Osteoblast (primary cell): ENCODE results near the gene ZNF440. TPM values are rescaled to one million over a fixed set of nuclear protein-coding genes. Genes with fewer than 3 reads are reported as not detected.
A peak's percentile ranks its signal among the peaks of the same experiment; 100 is the strongest.
"Not testable (repeated sequence)": the region's sequence is repeated elsewhere in the genome, so short reads cannot be mapped to it uniquely, and the experiment has no call there.

Experiments used
- DNase-seq: peaks from one replicate; pipeline ENCODE4 v3.0.0; 2011; ENCODE audit warnings: low spot score, mixed read lengths; ENCODE audit not compliant: insufficient read length; ENCODE audit errors: missing footprints
- H2AFZ ChIP-seq: 2 replicates; pipeline ENCODE4 v1.6.0; 2011; ENCODE audit warnings: mild to moderate bottlenecking, low read length
- H3K27ac ChIP-seq: 2 replicates; pipeline ENCODE4 v1.5.1; 2011; ENCODE audit warnings: mild to moderate bottlenecking, low read depth, low read length, moderate library complexity
- H3K27me3 ChIP-seq: 2 replicates; pipeline ENCODE4 v1.6.0; 2012; ENCODE audit warnings: mild to moderate bottlenecking, control low read depth, inconsistent platforms, low read length, moderate library complexity; ENCODE audit not compliant: insufficient read depth
- H3K36me3 ChIP-seq: 2 replicates; pipeline ENCODE4 v1.5.1; 2011; ENCODE audit warnings: mild to moderate bottlenecking, low read length, control low read depth, moderate library complexity; ENCODE audit not compliant: insufficient read depth
- H3K4me1 ChIP-seq: 2 replicates; pipeline ENCODE4 v1.5.1; 2011; ENCODE audit warnings: mild to moderate bottlenecking, low read length, control low read depth, moderate library complexity; ENCODE audit not compliant: insufficient read depth
- H3K4me2 ChIP-seq: 2 replicates; pipeline ENCODE4 v1.6.0; 2011; ENCODE audit warnings: mild to moderate bottlenecking, low read length; ENCODE audit not compliant: insufficient read depth
- H3K4me3 ChIP-seq: fragments of 200-600 bp; sonication (generic); 3 replicates; pipeline ENCODE4 v1.5.1; 2012; ENCODE audit warnings: mild to moderate bottlenecking, low read length, inconsistent platforms; ENCODE audit not compliant: insufficient read depth
- H3K79me2 ChIP-seq: 2 replicates; pipeline ENCODE4 v1.6.0; 2012; ENCODE audit warnings: mild to moderate bottlenecking, low read length, control low read depth, inconsistent platforms; ENCODE audit not compliant: insufficient read depth
- H3K9me3 ChIP-seq: 2 replicates; pipeline ENCODE4 v1.5.1; 2011; ENCODE audit warnings: low read depth, low read length, control low read depth
- H4K20me1 ChIP-seq: 2 replicates; pipeline ENCODE4 v1.6.0; 2012; ENCODE audit warnings: mild to moderate bottlenecking, low read length, control low read depth; ENCODE audit not compliant: insufficient read depth
- total RNA-seq: library from RNA; depleted of rRNA; stranded (reverse); fragments of >200 nt; gene quantifications from 2 replicates; pipeline ENCODE4 v1.2.3, GENCODE V29; 2012
- TF ChIP-seq, protein P1 (sequence below): IDR thresholded peaks from 2 replicates; pipeline ENCODE4 v1.5.1; 2011; ENCODE audit warnings: mild to moderate bottlenecking, low read depth, low read length, moderate library complexity; ENCODE audit errors: extremely low read depth

ZNF440 gene
- total RNA-seq, 1 donor = 11.2 TPM

DNA sequence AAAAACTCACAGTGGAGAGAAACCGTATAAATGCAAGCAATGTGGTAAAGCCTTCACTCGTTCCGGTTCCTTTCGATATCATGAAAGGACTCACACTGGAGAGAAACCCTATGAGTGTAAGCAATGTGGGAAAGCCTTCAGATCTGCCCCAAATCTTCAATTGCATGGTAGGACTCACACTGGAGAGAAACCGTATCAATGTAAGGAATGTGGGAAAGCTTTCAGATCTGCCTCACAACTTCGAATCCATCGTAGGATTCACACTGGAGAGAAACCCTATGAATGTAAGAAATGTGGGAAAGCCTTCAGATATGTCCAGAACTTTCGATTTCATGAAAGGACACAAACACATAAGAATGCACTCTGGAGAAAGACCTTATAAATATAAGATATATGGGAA lies 54.1 kb downstream of the ZNF440 start:
- H2AFZ ChIP-seq = no peak overlapping the region
- TF ChIP-seq, protein P1, sequence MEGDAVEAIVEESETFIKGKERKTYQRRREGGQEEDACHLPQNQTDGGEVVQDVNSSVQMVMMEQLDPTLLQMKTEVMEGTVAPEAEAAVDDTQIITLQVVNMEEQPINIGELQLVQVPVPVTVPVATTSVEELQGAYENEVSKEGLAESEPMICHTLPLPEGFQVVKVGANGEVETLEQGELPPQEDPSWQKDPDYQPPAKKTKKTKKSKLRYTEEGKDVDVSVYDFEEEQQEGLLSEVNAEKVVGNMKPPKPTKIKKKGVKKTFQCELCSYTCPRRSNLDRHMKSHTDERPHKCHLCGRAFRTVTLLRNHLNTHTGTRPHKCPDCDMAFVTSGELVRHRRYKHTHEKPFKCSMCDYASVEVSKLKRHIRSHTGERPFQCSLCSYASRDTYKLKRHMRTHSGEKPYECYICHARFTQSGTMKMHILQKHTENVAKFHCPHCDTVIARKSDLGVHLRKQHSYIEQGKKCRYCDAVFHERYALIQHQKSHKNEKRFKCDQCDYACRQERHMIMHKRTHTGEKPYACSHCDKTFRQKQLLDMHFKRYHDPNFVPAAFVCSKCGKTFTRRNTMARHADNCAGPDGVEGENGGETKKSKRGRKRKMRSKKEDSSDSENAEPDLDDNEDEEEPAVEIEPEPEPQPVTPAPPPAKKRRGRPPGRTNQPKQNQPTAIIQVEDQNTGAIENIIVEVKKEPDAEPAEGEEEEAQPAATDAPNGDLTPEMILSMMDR = no peak
- H3K79me2 ChIP-seq = no peaks in the 10 kb centered on the region
- H4K20me1 ChIP-seq = no peaks in the 10 kb centered on the region
- peaks cover 8% of the 10 kb centered on the region for H3K36me3 ChIP-seq
- no peaks in the 10 kb centered on the region for H3K4me1 ChIP-seq
- no peak for DNase-seq
- H3K9me3 ChIP-seq = peaks cover 33% of the 10 kb centered on the region
- H3K27ac ChIP-seq = no peak overlapping the region
- H3K4me3 ChIP-seq = no peak overlapping the region
- H3K4me2 ChIP-seq = no peak overlapping the region
- no peaks in the 10 kb centered on the region for H3K27me3 ChIP-seq

DNA sequence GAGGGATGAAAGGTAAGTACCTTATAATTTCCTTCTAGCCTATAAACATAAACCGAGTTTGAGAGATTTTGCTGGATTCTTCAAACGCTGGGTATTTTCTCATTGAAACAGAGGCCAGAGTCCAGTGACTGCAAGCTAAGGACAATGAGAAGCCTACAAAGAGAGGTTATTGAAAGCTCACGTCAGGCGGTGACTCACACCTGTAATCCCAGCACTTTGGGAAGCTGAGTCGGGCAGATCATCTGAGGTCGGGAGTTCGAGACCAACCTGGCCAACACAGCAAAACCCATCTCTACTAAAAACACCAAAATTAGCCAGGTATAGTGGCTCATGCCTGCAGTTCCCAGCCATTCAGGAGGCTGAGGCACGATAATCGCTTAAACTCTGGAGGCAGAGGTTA lies 58.6 kb downstream of the ZNF440 start:
- H3K4me1 ChIP-seq = no peaks in the 10 kb centered on the region
- H2AFZ ChIP-seq = no peak overlapping the region
- no peaks in the 10 kb centered on the region for H3K27me3 ChIP-seq
- H3K4me2 ChIP-seq = no peak overlapping the region
- no peaks in the 10 kb centered on the region for H3K79me2 ChIP-seq
- H3K36me3 ChIP-seq = peaks cover 6% of the 10 kb centered on the region
- H3K27ac ChIP-seq = no peak overlapping the region
- H3K4me3 ChIP-seq = no peak overlapping the region
- H4K20me1 ChIP-seq = no peaks in the 10 kb centered on the region
- TF ChIP-seq, protein P1 = no peak
- DNase-seq = no peak
- H3K9me3 ChIP-seq = peaks cover 21% of the 10 kb centered on the region

DNA sequence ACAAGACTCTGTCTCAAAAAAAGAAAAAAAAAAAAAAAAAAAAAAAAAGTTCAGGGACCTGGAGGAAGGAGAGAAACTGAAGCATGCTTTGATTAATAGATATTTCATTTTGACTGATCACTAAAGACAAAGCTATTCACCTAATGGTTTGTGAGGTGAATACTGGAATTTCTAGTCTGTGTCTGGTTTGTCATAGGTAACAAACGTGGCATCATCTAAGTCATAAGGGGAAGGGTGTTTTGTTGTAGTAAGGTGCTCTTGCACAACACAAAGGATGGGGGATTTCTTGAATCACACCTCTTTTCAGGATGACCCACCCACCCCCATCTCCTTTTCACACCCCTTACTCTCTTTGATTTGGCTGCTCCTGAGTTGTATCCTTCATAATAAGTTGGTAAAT lies 59.7 kb downstream of the ZNF440 start:
- no peaks in the 10 kb centered on the region for H3K79me2 ChIP-seq
- H3K4me3 ChIP-seq = no peak overlapping the region
- H3K27ac ChIP-seq = no peak overlapping the region
- H4K20me1 ChIP-seq = no peaks in the 10 kb centered on the region
- no peak for DNase-seq
- no peak overlapping the region for H3K4me2 ChIP-seq
- no peaks in the 10 kb centered on the region for H3K36me3 ChIP-seq
- no peaks in the 10 kb centered on the region for H3K27me3 ChIP-seq
- no peaks in the 10 kb centered on the region for H3K4me1 ChIP-seq
- H3K9me3 ChIP-seq = peaks cover 9% of the 10 kb centered on the region
- TF ChIP-seq, protein P1 = no peak
- no peak overlapping the region for H2AFZ ChIP-seq

DNA sequence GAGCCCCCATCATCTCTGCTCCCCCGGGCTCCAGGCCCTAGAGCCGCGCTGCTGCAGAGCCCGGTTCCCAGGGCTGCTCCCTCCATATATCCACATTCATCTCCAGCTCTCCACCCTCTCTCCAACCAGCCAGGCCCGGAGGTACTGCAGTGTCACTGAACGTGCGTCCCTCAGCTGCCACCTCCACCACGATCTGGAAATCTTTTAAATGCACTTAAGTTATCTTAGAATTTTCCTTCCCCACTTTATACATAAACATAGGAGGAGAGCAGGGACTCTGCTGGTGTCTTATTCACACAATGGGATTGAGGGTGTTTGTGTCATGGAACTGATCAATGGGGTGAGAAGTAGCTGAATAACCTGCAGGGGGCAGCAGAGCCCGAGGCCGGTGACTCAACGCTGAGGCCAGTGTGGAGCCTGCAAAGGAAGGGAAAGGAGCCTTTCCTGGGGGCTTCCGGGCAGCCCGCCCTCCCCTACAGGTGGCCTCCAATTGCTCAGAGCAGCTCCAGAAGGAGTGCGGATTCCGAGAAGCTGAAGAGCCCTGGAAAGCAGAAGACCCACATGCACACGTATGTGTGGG lies 65.7 kb downstream of the ZNF440 start:
- not testable (repeated sequence) for H3K4me2 ChIP-seq, H3K4me3 ChIP-seq, H4K20me1 ChIP-seq, H3K27me3 ChIP-seq, H3K27ac ChIP-seq, H3K4me1 ChIP-seq, H2AFZ ChIP-seq, H3K79me2 ChIP-seq, DNase-seq, H3K9me3 ChIP-seq, H3K36me3 ChIP-seq
- TF ChIP-seq, protein P1 = peak; percentile 33
